Cardiac septum (tissue), 1 donor: ENCODE measurements around the gene C11orf21. TPM values are rescaled to one million over a fixed set of nuclear protein-coding genes. Genes with fewer than 3 reads are reported as not detected.
"Not testable (repeated sequence)": the region's sequence is repeated elsewhere in the genome, so short reads cannot be mapped to it uniquely, and the experiment has no call there.

ENCODE experiments used
- DNase-seq: peaks from one replicate; pipeline ENCODE4 v3.0.0-alpha.2; 2020; ENCODE audit warnings: low spot score
- intact Hi-C: fragments of 100-400 bp; cut with DNase I; formaldehyde crosslinking; loops from one replicate; pipeline ENCODE4 v1.14.0; 2022
- total RNA-seq: library from RNA; stranded (reverse); fragmentation: NEBNext Ultra II Directional; extraction: Animal tissue kit (Norgen Biotek cat#: 25700); gene quantifications from one replicate; pipeline ENCODE4 v1.2.1, GENCODE V29; 2021
- donor health status: DM: no; HTN: no; CAD: no.

The C11orf21 gene
- total RNA-seq, 1 donor from 2014 or later: 23.2 TPM

- no peak for DNase-seq
- intact Hi-C loops: loop anchor here (10.0 kb wide), 1 partner anchor 584 kb away; the partner anchor contains the start of gene CDKN1C
Observed at GRCh38 chr11:2300936-2301630, 635 bp downstream of the C11orf21 start.

DNA sequence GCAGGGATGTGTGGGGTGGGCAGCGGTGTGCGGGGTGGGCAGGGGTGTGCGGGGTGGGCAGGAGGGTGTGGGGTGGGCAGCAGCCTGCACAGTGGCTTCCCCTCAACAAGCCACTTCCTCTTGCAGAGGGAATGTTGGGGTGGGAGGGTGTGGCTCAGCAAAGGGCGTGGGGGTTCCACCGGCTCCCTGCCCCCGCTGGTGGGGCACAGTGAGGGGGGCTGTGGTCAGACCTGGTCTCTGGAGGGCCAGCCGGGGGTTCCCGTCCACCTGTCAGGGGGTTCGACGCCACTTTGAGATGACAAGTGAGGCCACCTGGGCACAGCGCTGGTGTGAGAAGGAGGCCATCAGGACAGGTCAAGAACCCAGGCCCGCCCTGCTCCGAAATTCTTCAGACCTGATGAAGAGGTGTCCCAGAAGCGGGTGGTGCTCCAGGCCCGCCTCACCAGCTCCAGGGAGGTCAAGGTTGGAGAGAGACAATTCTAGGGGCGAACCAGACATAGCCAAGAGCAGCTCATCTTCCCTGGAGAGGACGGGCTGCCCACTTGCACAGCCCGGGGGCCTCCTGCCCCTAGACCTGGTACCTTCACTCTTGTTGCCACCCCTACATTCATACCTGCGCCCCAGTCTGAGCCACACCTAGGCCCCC lies 1.3 kb downstream of the C11orf21 start:
- DNase-seq: no peak
- intact Hi-C loops: loop anchor here (10.0 kb wide), 1 partner anchor 584 kb away; the partner anchor contains the start of gene CDKN1C

DNA sequence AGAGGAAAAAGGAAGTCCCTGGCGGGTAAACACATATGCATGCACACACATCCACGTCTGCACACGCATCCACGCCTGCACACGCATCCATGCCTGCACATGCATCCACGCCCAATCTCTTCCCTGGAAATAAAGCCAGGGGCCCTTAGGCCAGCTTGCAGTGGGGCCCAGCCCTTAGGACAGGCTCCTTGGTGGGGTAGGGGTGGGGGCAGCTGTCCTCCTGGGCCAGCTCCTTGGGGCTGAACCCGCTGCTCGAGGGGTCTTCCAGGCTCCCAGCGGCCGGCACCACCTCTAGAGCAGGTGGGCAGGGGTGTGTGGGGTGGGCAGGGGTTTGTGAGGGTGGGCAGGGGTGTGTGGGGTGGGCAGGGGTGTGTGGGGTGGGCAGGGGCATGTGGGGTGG lies 1.9 kb downstream of the C11orf21 start:
- DNase-seq: no peak
- intact Hi-C loops: loop anchor here (1.0 to 10.0 kb wide), 2 partner anchors 102 to 585 kb away; partner anchors contain the start of gene CDKN1C

- DNase-seq: peak; percentile 74
- intact Hi-C loops: loop anchor here (1.0 kb wide), 1 partner anchor 102 kb away; no protein-coding TSS in a partner anchor
Observed at GRCh38 chr11:2298795-2299761, 2.6 kb downstream of the C11orf21 start.

DNA sequence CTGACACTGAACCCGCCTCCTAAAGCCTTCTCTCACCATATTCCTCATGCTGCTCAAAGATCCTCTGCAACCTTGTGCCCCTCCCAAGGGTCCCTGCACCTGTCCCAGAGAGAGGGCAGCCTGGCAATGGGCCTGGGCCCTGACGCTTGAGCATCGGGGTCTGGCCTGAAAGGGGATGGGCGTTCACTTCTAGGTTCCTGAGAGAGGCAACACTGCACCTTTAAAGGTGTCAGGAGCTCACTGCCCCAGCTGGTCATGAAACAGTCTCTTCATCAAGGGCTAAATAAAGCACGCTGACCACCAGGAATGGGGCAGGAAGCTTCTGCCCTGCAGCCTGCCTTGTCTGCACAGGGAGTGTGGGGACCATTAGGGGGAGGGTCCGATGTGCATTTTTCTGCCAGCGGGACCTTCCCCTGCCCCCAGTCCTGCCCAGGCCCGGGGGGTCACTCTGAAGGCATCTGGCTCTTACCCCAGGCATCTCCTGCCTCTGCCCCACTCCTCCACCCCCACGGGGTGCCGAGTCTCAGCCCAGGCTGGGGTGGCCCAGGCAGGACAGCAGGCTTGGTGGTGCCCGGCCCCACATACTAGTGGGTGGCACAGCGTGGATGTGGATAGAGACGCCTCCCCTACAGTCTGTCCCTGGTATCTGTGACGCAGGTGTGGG lies 3.5 kb downstream of the C11orf21 start:
- DNase-seq: no peak
- intact Hi-C loops: no loop called here

DNA sequence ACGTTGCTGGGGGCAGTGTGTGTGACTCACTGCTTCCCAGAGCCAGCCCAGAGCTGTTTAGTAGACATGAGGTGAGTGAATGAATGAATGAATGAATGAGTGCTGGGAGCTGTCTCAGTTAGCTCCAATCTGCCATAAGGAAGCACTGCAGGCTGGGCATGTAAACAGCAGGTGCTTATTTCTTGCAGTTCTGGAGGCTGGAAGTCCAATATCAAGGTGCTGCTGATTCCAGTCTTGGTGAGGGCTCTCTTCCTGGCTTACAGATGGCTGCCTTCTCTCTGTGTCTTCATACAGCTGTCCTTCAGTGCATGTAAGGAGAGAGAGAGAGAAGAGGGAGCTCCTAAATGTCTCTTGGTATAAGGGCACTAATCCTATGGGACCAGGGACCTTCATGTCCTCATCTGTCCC lies 4.1 kb downstream of the C11orf21 start:
- intact Hi-C loops: no loop called here
- no peak for DNase-seq

- DNase-seq: peak; percentile 70
- intact Hi-C loops: no loop called here
Observed at GRCh38 chr11:2296913-2297622, 4.7 kb downstream of the C11orf21 start.

DNA sequence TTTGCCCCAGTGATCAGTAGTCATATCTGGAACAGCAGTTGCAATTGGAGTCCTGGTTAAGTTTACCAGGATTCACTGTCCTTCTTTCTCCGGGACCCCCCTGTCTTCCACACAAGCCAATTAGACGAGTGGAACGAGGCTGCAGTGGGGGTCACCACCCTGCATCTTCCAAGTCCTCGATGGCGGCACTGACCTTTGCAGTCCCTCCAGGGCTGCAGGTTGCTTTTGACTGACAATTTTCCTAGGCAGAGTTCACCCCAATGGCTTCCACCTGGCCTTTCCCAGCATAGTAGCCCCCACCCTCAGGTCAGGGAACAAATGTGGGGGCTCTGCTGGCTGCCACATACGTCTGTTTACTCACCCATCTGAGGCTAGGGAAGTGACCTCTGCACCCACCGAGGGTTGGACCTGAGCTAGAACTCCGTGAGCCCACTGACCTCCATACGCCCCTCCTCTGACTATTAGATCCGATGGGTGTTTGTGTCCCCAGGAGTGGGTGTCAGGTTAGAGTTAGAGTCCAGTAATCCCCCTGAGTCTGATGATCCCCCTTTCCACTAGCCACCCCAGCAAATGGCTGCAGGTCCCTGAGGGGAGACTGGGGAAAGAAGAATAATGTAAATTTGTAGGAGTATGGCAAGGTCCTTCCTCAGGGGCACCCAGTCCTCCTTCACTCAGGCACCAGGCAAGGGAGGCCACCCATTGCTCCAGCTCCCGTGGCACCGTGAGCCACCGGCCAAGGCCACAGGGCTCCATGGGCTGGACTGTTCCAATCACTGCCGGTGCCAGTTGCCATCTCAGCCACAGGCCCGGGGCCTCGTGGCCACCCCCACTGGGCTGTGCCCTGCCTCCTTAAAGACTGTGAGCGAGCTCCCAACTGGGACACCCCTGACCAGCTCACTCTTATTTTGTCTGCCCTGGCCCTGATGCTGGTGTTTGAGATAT lies 5.5 kb downstream of the C11orf21 start:
- intact Hi-C loops: no loop called here
- DNase-seq: peak; percentile 36

DNA sequence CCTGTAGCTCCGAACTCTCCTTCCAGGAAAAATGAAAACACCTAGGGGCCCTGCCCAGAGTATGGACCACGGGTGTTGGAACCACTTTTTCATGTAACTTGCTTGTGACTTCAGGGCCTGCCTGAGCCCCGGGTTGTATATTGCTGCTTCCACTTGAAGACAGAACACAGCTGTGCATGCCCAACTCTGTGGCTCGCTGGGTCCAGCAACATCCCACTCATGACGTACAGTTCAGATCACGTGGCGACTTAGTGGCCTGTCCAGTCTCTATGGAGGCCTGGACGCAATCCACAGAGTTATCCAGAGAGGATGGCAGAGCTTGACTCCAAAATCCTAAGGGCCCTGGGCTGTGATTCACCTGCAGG lies 6.8 kb downstream of the C11orf21 start:
- DNase-seq: peak; percentile 73
- intact Hi-C loops: no loop called here

DNA sequence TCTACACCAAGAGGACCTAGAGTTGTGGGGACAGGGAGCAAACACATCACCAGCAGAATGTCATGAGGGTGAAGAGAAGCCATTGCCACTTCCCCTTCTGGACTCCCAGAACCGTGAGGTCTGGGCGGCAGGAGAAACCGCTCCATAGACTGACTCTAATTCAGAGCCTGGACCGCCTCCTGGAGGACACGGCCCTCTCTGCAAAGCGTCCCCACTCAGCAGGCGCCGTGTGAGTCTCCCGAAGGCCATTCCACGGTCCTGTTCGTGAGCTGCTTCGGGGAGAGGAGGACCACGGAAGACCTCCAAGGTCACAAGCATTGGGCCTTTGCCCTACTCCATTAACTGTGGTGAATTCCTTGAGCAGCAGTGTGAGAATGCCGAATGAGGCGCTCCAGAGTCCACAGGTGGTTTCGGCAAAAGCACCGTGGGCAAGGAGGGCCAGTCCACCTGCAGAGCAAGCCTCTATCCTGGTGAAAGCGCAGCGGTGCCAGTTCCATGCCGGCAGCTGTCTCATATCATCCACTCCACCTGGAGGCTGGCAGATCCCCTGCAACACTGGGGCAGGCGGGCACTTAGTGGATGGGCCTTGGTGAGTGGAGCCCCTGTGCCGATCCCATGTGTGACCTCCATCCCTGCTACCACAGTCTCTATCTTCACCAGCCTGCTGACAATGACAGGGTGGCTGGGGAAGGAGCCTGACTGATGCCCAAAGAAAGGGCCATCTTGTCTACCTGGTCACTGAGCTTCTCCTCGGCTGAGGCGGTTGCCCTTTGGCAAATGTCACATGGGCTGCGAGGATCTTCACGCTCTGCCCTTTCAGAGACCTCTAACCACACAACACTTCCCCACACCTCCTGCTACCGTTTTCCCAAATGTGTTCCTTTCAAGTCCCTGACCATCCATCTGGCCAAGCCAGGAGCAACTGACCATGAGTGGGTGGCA lies 7.5 kb downstream of the C11orf21 start:
- intact Hi-C loops: no loop called here
- DNase-seq: peak; percentile 56

- DNase-seq: peak; percentile 27
- intact Hi-C loops: no loop called here
Observed at GRCh38 chr11:2293531-2293971, 8.2 kb downstream of the C11orf21 start.

- peak; percentile 74 for DNase-seq
- intact Hi-C loops: no loop called here
Observed at GRCh38 chr11:2290351-2290841, 11.3 kb downstream of the C11orf21 start.

- intact Hi-C loops: no loop called here
- peak; percentile 39 for DNase-seq
Observed at GRCh38 chr11:2289859-2290258, 11.9 kb downstream of the C11orf21 start.

- intact Hi-C loops: no loop called here
- DNase-seq: peak; percentile 67
Observed at GRCh38 chr11:2289350-2289749, 12.4 kb downstream of the C11orf21 start.

- DNase-seq: peak; percentile 29
- intact Hi-C loops: no loop called here
Observed at GRCh38 chr11:2287091-2287490, 14.6 kb downstream of the C11orf21 start.

DNA sequence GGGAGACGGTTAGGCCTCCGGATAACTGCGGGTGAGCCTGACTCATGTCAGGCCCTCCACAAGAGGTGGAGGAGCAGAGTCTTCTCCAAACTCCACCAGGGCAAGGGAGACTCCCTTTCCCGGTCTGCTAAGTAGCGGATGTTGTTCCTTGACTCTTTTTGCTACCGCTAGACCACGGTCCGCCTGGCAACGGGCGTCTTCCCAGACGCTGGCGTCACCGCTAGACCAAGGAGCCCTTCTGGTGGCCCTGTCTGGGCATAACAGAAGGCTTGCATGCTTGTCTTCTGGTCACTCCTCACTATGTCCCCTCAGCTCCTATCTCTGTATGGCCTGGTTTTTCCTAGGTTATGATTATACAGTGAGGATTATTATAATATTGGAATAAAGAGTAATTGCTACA lies 15.4 kb downstream of the C11orf21 start:
- intact Hi-C loops: not testable (repeated sequence)
- DNase-seq: peak; percentile 36
